OCI-LY7 (cell line): ENCODE data around the gene LRRC70. TPM values are rescaled to one million over a fixed set of nuclear protein-coding genes. Genes with fewer than 3 reads are reported as not detected.

Experiments used
- BruUV-seq: library from RNA; stranded (reverse); fragments of 400-500 nt; replicated peaks from 2 replicates; lab custom pipeline; 2021; lab: Mats Ljungman, UMichigan
- CTCF ChIA-PET: fragments of 300-600 bp; sonication (Branson Sonifier 250); formaldehyde crosslinking; loops from one replicate; lab custom pipeline; 2022; ENCODE audit warnings: antibody characterized with exemption; ENCODE audit not compliant: unreplicated experiment; lab: Charles Lee
- POLR2A ChIA-PET: fragments of 300-600 bp; sonication (Branson Sonifier 250); formaldehyde crosslinking; loops from one replicate; lab custom pipeline; 2022; ENCODE audit warnings: antibody characterized with exemption; lab: Charles Lee
- DNase-seq: peaks from one replicate; pipeline ENCODE4 v3.0.0-alpha.2; 2015; ENCODE audit warnings: low spot score
- H2AFZ ChIP-seq: fragments of 200-600 bp; sonication (generic), shearing (Covaris generic); 2 replicates; pipeline ENCODE4 v1.6.1; 2014; ENCODE audit warnings: mild to moderate bottlenecking, antibody characterized with exemption, low read length, moderate library complexity
- H3K27ac ChIP-seq: fragments of 200-600 bp; sonication (generic); 2 replicates; pipeline ENCODE4 v1.5.1; 2014; ENCODE audit warnings: mixed run types, low read depth, mild to moderate bottlenecking, moderate library complexity, low read length, inconsistent platforms; ENCODE audit not compliant: poor library complexity, severe bottlenecking
- H3K36me3 ChIP-seq: fragments of 200-600 bp; sonication (generic); 2 replicates; pipeline ENCODE4 v1.6.1; 2014; ENCODE audit warnings: mild to moderate bottlenecking, antibody characterized with exemption, low read length, moderate library complexity, mixed read lengths; ENCODE audit not compliant: insufficient read depth
- H3K4me1 ChIP-seq: fragments of 200-600 bp; sonication (generic); 2 replicates; pipeline ENCODE4 v1.5.1; 2014; ENCODE audit warnings: mild to moderate bottlenecking, low read length; ENCODE audit not compliant: insufficient read depth, poor library complexity, severe bottlenecking
- H3K4me2 ChIP-seq: fragments of 200-600 bp; sonication (generic); 2 replicates; pipeline ENCODE4 v1.6.1; 2014; ENCODE audit warnings: mild to moderate bottlenecking, low read length
- H3K4me3 ChIP-seq: fragments of 200-600 bp; sonication (generic); 2 replicates; pipeline ENCODE4 v1.5.1; 2014; ENCODE audit warnings: mild to moderate bottlenecking, low read depth, low read length; ENCODE audit not compliant: poor library complexity, severe bottlenecking
- H3K79me2 ChIP-seq: fragments of 200-600 bp; sonication (generic); 2 replicates; pipeline ENCODE4 v1.6.1; 2016; ENCODE audit warnings: low read depth, mild to moderate bottlenecking, low read length, moderate library complexity, mixed read lengths; ENCODE audit not compliant: insufficient read depth
- H3K9me2 ChIP-seq: fragments of 200-600 bp; sonication (generic); 2 replicates; pipeline ENCODE4 v1.6.1; 2016; ENCODE audit warnings: mild to moderate bottlenecking, low read length, mixed read lengths; ENCODE audit not compliant: insufficient read depth
- H3K9me3 ChIP-seq: fragments of 200-600 bp; sonication (generic); 2 replicates; pipeline ENCODE4 v1.6.1; 2014; ENCODE audit warnings: mild to moderate bottlenecking, mixed run types, low read length, mixed read lengths
- H4K20me1 ChIP-seq: fragments of 200-600 bp; sonication (generic); 2 replicates; pipeline ENCODE4 v1.6.1; 2014; ENCODE audit warnings: mild to moderate bottlenecking, antibody characterized with exemption, low read length, moderate library complexity, mixed read lengths; ENCODE audit not compliant: insufficient read depth
- CTCF ChIP-seq: fragments of 200-600 bp; sonication (generic); conservative IDR thresholded peaks from 2 replicates; pipeline ENCODE4 v1.5.1; 2014; ENCODE audit warnings: mild to moderate bottlenecking, antibody characterized with exemption, low read length, moderate library complexity, mixed read lengths
- EZH2phosphoT487 ChIP-seq: fragments of 200-600 bp; sonication (generic); IDR thresholded peaks from 2 replicates; pipeline ENCODE4 v1.6.1; 2018; ENCODE audit warnings: low read depth, borderline replicate concordance, mild to moderate bottlenecking, mixed run types, antibody characterized with exemption, low read length, moderate library complexity, mixed read lengths
- intact Hi-C: fragments of 100-400 bp; cut with micrococcal nuclease; formaldehyde crosslinking; loops from one replicate; pipeline ENCODE4 v1.10.0; 2022; ENCODE audit not compliant: unreplicated experiment
- total RNA-seq, 2 experiments: library from RNA; depleted of rRNA in 1 of 2; stranded (reverse); fragments of >200 nt in 1 of 2; shearing (Covaris generic) in 1 of 2; gene quantifications; 2 replicates each; pipeline ENCODE4 v1.2.3, GENCODE V29; 2014 to 2022

LRRC70 gene
- total RNA-seq, 2 experiments from 2014 or later: 1.1 to 1.6 TPM

GRCh38 chr5:62538017-62538942 is 40.3 kb upstream of the LRRC70 start:
- no peak overlapping the region for H3K4me2 ChIP-seq
- POLR2A ChIA-PET: interaction anchor here (1.0 to 1.6 kb wide), 2 partner anchors 10 to 45 kb away, joined by 4 read pairs; no protein-coding TSS in a partner anchor
- CTCF ChIA-PET: interaction anchor here (1.0 kb wide), 1 partner anchor 12 kb away, joined by 3 read pairs; no protein-coding TSS in a partner anchor
- no peaks in the 10 kb centered on the region for H4K20me1 ChIP-seq
- H3K27ac ChIP-seq: no peak overlapping the region
- intact Hi-C loops: no loop called here
- H2AFZ ChIP-seq: no peak overlapping the region
- no peak for DNase-seq
- no peaks in the 10 kb centered on the region for H3K9me2 ChIP-seq
- H3K36me3 ChIP-seq: peaks cover 41% of the 10 kb centered on the region
- no peak overlapping the region for H3K4me3 ChIP-seq
- no peaks in the 10 kb centered on the region for H3K4me1 ChIP-seq
- H3K79me2 ChIP-seq: no peaks in the 10 kb centered on the region
- TF ChIP-seq EZH2phosphoT487 (no peak), CTCF (no peak)
- BruUV-seq: no TSS peak
- no peaks in the 10 kb centered on the region for H3K9me3 ChIP-seq

- Histone ChIP-seq H3K4me3 (no peak overlapping the region), H3K4me2 (no peak overlapping the region), H3K9me2 (no peaks in the 10 kb centered on the region), H3K79me2 (no peaks in the 10 kb centered on the region), H3K4me1 (peaks cover 1% of the 10 kb centered on the region), H3K36me3 (peaks cover 30% of the 10 kb centered on the region), H3K27ac (no peak overlapping the region), H2AFZ (no peak overlapping the region), H3K9me3 (no peaks in the 10 kb centered on the region), H4K20me1 (no peaks in the 10 kb centered on the region)
- intact Hi-C loops: no loop called here
- TF ChIP-seq EZH2phosphoT487 (no peak), CTCF (no peak)
- BruUV-seq: no TSS peak
- ChIA-PET CTCF (no interaction called here), POLR2A (interaction anchor here (0.7 to 1.3 kb wide), 2 partner anchors 9 to 15 kb away, joined by 3 read pairs; no protein-coding TSS in a partner anchor)
- no peak for DNase-seq
Observed at GRCh38 chr5:62542720-62543119, 35.9 kb upstream of the LRRC70 start.
